Astrocyte of the cerebellum (primary cell): ENCODE results near the gene PRIM2.
"Not testable (repeated sequence)": the region's sequence is repeated elsewhere in the genome, so short reads cannot be mapped to it uniquely, and the experiment has no call there.

Experiments
- DNase-seq: peaks from one replicate; pipeline ENCODE4 v3.0.0-alpha.2; 2011; ENCODE audit warnings: low read depth
- H3K4me3 ChIP-seq: 2 replicates; pipeline ENCODE4 v1.5.1; 2011; ENCODE audit warnings: mild to moderate bottlenecking, low read depth, low read length, moderate library complexity
- in situ Hi-C: cut with HindIII; loops from 2 replicates; pipeline ENCODE4 v1.10.0; 2017; ENCODE audit warnings: low sequenced_read_pairs
- TF ChIP-seq, protein P1 (sequence below): IDR thresholded peaks from 2 replicates; pipeline ENCODE4 v1.5.1; 2012; ENCODE audit warnings: low read length, low read depth, moderate library complexity, mild to moderate bottlenecking; ENCODE audit errors: missing control alignments

Gene PRIM2

GRCh38 chr6:57316581-57317059 lies 810 bp upstream of the PRIM2 start:
- peak; percentile 90 for DNase-seq
- TF ChIP-seq, protein P1, sequence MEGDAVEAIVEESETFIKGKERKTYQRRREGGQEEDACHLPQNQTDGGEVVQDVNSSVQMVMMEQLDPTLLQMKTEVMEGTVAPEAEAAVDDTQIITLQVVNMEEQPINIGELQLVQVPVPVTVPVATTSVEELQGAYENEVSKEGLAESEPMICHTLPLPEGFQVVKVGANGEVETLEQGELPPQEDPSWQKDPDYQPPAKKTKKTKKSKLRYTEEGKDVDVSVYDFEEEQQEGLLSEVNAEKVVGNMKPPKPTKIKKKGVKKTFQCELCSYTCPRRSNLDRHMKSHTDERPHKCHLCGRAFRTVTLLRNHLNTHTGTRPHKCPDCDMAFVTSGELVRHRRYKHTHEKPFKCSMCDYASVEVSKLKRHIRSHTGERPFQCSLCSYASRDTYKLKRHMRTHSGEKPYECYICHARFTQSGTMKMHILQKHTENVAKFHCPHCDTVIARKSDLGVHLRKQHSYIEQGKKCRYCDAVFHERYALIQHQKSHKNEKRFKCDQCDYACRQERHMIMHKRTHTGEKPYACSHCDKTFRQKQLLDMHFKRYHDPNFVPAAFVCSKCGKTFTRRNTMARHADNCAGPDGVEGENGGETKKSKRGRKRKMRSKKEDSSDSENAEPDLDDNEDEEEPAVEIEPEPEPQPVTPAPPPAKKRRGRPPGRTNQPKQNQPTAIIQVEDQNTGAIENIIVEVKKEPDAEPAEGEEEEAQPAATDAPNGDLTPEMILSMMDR = peak; percentile 72
- H3K4me3 ChIP-seq = peak overlapping the region; percentile 58
- in situ Hi-C loops = loop anchor here (5.0 to 10.0 kb wide), 4 partner anchors 49 to 412 kb away; no protein-coding TSS in a partner anchor

- in situ Hi-C loops = no loop called here
- no peak overlapping the region for H3K4me3 ChIP-seq
- no peak for DNase-seq
- TF ChIP-seq, protein P1 = no peak
Observed at GRCh38 chr6:57324538-57324937, 7.1 kb downstream of the PRIM2 start.

GRCh38 chr6:57327311-57327710 lies 9.9 kb downstream of the PRIM2 start:
- no peak for DNase-seq
- in situ Hi-C loops = no loop called here
- TF ChIP-seq, protein P1 = no peak
- no peak overlapping the region for H3K4me3 ChIP-seq

DNA sequence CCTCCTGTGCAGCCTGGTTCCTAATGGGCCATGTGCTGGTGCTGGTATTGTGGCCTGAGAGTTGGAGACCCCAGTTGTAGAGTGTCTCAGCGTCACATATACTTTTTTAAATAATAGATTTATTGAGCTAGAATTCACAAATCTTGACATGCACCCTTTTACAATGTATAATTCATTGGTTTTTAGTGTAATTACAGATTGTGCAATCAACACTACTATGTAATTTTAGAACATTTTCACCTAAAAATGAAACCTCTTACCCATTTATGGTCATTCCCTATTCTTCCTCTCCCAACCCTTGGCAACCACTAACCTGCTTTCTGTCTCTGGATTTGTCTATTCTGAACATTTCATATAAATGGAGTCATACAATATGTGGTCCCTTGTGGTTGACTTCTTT lies 10.6 kb downstream of the PRIM2 start:
- in situ Hi-C loops = no loop called here
- no peak overlapping the region for H3K4me3 ChIP-seq
- DNase-seq = no peak
- TF ChIP-seq, protein P1 = no peak

- no peak for DNase-seq
- no peak overlapping the region for H3K4me3 ChIP-seq
- TF ChIP-seq, protein P1 = no peak
- in situ Hi-C loops = no loop called here
Observed at GRCh38 chr6:57329933-57330332, 12.5 kb downstream of the PRIM2 start.

DNA sequence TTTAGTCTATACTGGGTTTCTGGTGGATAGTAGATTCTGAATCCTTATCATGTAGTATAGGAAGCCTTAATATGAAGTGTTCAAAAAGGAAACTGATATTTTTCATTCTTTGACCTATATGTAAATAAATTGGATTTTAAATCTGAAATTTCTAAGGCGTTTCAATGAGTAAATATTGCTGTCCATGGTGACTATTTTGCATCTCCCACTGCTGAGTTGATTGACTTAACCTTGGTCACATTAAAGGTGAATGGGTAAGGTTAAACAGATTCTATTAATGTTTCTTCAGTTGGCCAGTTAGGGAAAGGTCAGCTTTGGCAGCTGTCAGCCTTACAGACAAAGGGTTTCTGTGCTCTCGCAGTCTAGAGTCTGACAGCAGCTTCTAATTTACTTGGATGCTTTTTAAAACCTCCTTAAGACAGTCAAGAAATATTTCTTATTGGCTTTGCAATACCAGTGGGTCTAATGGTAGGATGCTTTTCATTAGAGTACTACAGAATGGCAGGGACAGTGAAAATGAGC lies 24.8 kb downstream of the PRIM2 start:
- TF ChIP-seq, protein P1 = no peak
- H3K4me3 ChIP-seq = no peak overlapping the region
- in situ Hi-C loops = no loop called here
- DNase-seq = no peak

DNA sequence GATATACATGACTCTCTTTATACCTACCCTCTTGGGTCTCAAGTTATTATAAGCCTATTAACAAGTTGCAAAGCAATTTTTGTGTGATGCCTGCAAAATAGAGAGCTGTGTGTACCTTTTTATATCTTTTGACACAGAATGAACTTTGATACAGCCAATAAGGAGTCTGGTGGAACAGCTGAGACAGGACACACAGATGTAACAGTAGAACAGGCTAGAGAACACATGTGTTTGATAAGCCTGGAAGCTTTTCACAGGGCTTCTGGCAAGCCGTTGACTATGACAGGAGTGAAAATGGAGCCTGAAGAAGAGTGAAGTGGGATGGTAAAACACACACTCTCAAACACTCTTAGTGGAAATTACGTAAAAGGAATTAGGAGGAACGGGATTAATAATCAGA lies 25.9 kb downstream of the PRIM2 start:
- DNase-seq, H3K4me3 ChIP-seq, in situ Hi-C loops: not testable (repeated sequence)

GRCh38 chr6:57346715-57347114 lies 29.3 kb downstream of the PRIM2 start:
- in situ Hi-C loops, H3K4me3 ChIP-seq, DNase-seq: not testable (repeated sequence)

GRCh38 chr6:57347597-57347996 lies 30.2 kb downstream of the PRIM2 start:
- H3K4me3 ChIP-seq, DNase-seq, in situ Hi-C loops: not testable (repeated sequence)

GRCh38 chr6:57350443-57350842 lies 33.0 kb downstream of the PRIM2 start:
- H3K4me3 ChIP-seq, in situ Hi-C loops, DNase-seq: not testable (repeated sequence)

- DNase-seq, H3K4me3 ChIP-seq, in situ Hi-C loops: not testable (repeated sequence)
Observed at GRCh38 chr6:57352596-57352995, 35.2 kb downstream of the PRIM2 start.
